DOHH2 (cell line): ENCODE data around the gene CCL21.

Source experiments
- EZH2phosphoT487 ChIP-seq: fragments of 200-600 bp; sonication (generic); IDR thresholded peaks from 2 replicates; pipeline ENCODE4 v1.6.1; 2017; ENCODE audit warnings: borderline replicate concordance, mild to moderate bottlenecking, antibody characterized with exemption, low read length, moderate library complexity, mixed read lengths
- TF ChIP-seq, protein P1 (sequence below): fragments of 200-600 bp; sonication (generic); IDR thresholded peaks from one replicate; pipeline ENCODE4 v1.5.1; 2014; ENCODE audit warnings: antibody characterized with exemption, mild to moderate bottlenecking, low read depth, low read length; ENCODE audit not compliant: poor library complexity, severe bottlenecking

DNA sequence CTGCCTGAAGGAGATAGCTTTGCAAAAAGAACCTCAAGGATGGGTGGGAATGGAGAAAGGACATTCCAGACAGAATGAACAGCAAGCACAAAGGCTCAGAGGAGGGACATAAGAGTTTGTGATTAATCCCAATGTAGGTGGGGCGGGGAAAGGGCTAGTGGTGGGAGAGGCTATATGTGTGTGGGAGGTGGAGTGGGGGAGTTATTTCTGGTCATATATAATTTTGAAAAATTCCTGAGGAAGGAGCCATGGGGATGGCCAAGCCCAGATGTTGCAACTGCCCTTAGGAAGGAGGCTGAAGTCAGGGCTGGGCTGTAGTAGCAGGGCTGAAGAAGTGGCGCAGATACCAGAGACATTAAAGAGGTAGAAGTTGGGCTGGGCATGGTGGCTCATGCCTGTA, 34.1 kb downstream of the CCL21 start:
- TF ChIP-seq, protein P1, sequence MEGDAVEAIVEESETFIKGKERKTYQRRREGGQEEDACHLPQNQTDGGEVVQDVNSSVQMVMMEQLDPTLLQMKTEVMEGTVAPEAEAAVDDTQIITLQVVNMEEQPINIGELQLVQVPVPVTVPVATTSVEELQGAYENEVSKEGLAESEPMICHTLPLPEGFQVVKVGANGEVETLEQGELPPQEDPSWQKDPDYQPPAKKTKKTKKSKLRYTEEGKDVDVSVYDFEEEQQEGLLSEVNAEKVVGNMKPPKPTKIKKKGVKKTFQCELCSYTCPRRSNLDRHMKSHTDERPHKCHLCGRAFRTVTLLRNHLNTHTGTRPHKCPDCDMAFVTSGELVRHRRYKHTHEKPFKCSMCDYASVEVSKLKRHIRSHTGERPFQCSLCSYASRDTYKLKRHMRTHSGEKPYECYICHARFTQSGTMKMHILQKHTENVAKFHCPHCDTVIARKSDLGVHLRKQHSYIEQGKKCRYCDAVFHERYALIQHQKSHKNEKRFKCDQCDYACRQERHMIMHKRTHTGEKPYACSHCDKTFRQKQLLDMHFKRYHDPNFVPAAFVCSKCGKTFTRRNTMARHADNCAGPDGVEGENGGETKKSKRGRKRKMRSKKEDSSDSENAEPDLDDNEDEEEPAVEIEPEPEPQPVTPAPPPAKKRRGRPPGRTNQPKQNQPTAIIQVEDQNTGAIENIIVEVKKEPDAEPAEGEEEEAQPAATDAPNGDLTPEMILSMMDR, result no peak
- no peak for TF ChIP-seq EZH2phosphoT487
